ENCODE results near the gene PACS2.

DNA sequence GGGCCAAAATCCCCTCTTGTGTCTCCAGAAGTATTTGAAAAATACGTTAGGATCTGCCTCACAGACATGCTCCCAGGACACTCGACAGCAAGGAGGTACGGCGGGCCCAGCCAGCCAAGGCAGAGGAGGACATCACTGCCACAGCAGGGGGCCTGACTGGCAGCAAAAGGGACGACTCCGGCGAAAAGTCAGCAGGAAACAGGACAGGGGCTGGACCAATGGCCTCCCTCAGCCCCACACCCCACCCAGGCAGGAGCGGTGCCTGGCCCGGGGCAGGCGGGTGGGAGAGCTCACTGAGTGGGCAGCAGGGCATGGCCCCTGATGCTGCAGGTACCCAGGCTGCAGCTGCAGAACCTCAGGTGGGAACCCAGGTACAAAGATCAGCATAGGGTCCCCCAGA, 31.5 kb upstream of the PACS2 start:
- TF ChIP-seq POLR2A (IDR thresholded peaks at IDR 0.05; ENCODE audit: extremely low read depth, insufficient read length) = no peak
- no peak for TF ChIP-seq CTCF (IDR thresholded peaks at IDR 0.05; ENCODE audit: low read depth, low read length)
- TF ChIP-seq, protein P1, sequence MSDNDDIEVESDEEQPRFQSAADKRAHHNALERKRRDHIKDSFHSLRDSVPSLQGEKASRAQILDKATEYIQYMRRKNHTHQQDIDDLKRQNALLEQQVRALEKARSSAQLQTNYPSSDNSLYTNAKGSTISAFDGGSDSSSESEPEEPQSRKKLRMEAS (IDR thresholded peaks at IDR 0.05; ENCODE audit: low read depth, low read length) = no peak
